ENCODE data around the gene NUTF2.

Gene NUTF2

GRCh38 chr16:67917140-67917851, 70.6 kb downstream of the NUTF2 start:
- Histone ChIP-seq H3K9me3 (ENCODE audit: control insufficient read depth, low read length) (no peaks in the 10 kb centered on the region), H3K4me1 (ENCODE audit: control insufficient read depth, insufficient read depth, low read length) (no peaks in the 10 kb centered on the region), H3K27me3 (ENCODE audit: control insufficient read depth, insufficient read depth, low read length, poor library complexity, severe bottlenecking) (no peaks in the 10 kb centered on the region), H3K4me3 (ENCODE audit: insufficient read depth, low read depth, low read length) (no peak overlapping the region), H3K27ac (ENCODE audit: insufficient read depth, low read depth, low read length, poor library complexity, severe bottlenecking) (no peak overlapping the region), H3K36me3 (ENCODE audit: control insufficient read depth, insufficient read depth, low read length) (no peaks in the 10 kb centered on the region)
- WGBS, 2 experiments = 87 to 89% methylated on average over 6 of the region's 6 CpGs

GRCh38 chr16:67917852-67918236, 71.1 kb downstream of the NUTF2 start:
- WGBS, 2 experiments = 87 to 88% methylated on average over 4 of the region's 4 CpGs
- Histone ChIP-seq H3K27ac (ENCODE audit: insufficient read depth, low read depth, low read length, poor library complexity, severe bottlenecking) (no peak overlapping the region), H3K4me1 (ENCODE audit: control insufficient read depth, insufficient read depth, low read length) (no peaks in the 10 kb centered on the region), H3K4me3 (ENCODE audit: insufficient read depth, low read depth, low read length) (no peak overlapping the region), H3K9me3 (ENCODE audit: control insufficient read depth, low read length) (no peaks in the 10 kb centered on the region), H3K27me3 (ENCODE audit: control insufficient read depth, insufficient read depth, low read length, poor library complexity, severe bottlenecking) (no peaks in the 10 kb centered on the region), H3K36me3 (ENCODE audit: control insufficient read depth, insufficient read depth, low read length) (no peaks in the 10 kb centered on the region)

- H3K4me3 ChIP-seq (ENCODE audit: insufficient read depth, low read depth, low read length) = no peak overlapping the region
- H3K27ac ChIP-seq (ENCODE audit: insufficient read depth, low read depth, low read length, poor library complexity, severe bottlenecking) = no peak overlapping the region
- H3K27me3 ChIP-seq (ENCODE audit: control insufficient read depth, insufficient read depth, low read length, poor library complexity, severe bottlenecking) = no peaks in the 10 kb centered on the region
- no peaks in the 10 kb centered on the region for H3K36me3 ChIP-seq (ENCODE audit: control insufficient read depth, insufficient read depth, low read length)
- H3K4me1 ChIP-seq (ENCODE audit: control insufficient read depth, insufficient read depth, low read length) = no peaks in the 10 kb centered on the region
- WGBS, 2 experiments = 92 to 96% methylated on average over 6 of the region's 6 CpGs
- no peaks in the 10 kb centered on the region for H3K9me3 ChIP-seq (ENCODE audit: control insufficient read depth, low read length)
Measured at GRCh38 chr16:67919622-67920221, 73.0 kb downstream of the NUTF2 start.

All from ectodermal cell (in vitro differentiated cells).